K562 treated with DMSO at 1 percent for 4 hours (cell line): ENCODE results near the gene PNLIPRP1. TPM values are rescaled to one million over a fixed set of nuclear protein-coding genes. Genes with fewer than 3 reads are reported as not detected.

Experiments
- total RNA-seq: library from RNA; unstranded; fragments of 300-600 nt; gene quantifications from 2 replicates; pipeline ENCODE4 v1.2.3, GENCODE V29; 2022; ENCODE audit not compliant: insufficient read depth

PNLIPRP1 gene
- not detected in 2 replicates for total RNA-seq

GRCh38 chr10:116590590-116591444 lies at the start of gene PNLIPRP1:
Gene PNLIPRP1 (plus strand): TSS chr10:116590959. CDS start chr10:116591130, 171 bp downstream.

GRCh38 chr10:116545756-116546155 lies 45.0 kb upstream of the PNLIPRP1 start, which contains the start of gene PNLIP:
Gene PNLIP (plus strand): TSS chr10:116545931. CDS start chr10:116546093, 162 bp downstream.

DNA sequence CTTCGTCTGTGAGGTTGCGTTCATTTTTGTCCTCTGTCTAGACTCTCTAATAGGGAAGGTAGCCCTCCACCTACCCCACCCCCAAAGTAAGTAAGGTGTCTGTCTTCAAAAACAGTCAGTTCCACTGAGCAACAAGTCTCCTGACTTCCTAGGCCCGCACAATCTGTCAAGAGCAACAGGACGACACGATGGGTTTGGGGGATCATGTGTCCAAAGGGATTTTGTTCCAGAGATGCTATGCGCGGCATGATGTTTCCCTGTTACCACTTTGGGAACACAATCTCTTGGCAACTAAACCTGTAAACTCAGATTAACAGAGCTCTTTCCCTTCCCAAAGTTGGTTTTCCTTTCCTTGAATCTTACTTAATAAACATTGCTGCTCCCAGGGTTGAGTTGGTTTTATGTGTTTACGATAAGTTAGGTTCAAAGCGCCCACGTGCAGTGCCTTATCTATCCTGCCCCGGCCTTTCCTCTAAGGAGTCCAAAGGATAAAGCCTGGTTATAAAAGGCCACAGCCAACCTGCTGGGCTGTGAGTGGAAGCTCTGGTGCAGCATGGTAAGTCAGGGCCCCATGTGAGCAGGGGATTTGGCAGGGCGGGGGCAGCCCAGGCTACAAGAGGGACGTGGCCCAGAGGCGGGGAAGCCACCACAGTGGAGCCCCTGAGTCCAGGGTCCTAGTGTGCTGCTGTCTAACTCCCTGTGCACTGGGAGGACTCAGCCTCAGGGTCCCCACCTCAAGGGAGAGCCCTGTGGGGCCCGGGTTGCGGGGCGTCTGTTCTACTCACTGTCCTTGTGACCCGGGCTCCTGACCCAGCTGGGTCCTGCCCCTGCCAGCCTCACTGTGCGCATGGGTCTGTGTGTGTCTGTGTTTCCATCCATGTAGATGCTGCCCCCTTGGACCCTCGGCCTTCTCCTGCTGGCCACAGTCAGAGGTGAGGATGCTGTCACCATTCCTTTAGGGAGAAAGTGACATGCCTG lies 30.0 kb downstream of the PNLIPRP1 start, which contains the start of gene PNLIPRP2:
Gene PNLIPRP2 (plus strand): TSS at position 531 of the 978 bp plus-strand sequence.

Other genes with a start within 250 kb of the PNLIPRP1 start
- not detected in 2 replicates for gene PNLIPRP3, start 163.1 kb upstream of the PNLIPRP1 start, total RNA-seq
- not detected in 2 replicates for gene PNLIP, start 45.0 kb upstream of the PNLIPRP1 start, total RNA-seq
- gene PNLIPRP2, start 30.0 kb downstream of the PNLIPRP1 start, total RNA-seq: not detected in 2 replicates
- 0.29 TPM in 1 of 2 replicates, not detected in the other for gene HSPA12A, start 151.6 kb downstream of the PNLIPRP1 start, total RNA-seq